GM23248 (cell line): Measurements from ENCODE around the gene SUSD6. TPM values are rescaled to one million over a fixed set of nuclear protein-coding genes. Genes with fewer than 3 reads are reported as not detected.
"Not testable (repeated sequence)": the region's sequence is repeated elsewhere in the genome, so short reads cannot be mapped to it uniquely, and the experiment has no call there.

Source experiments
- DNase-seq: peaks from one replicate; pipeline ENCODE4 v3.0.0-alpha.2; 2015
- H2AFZ ChIP-seq: fragments of 200-600 bp; sonication (generic); 2 replicates; pipeline ENCODE4 v1.6.1; 2016; ENCODE audit warnings: antibody characterized with exemption
- H3F3A ChIP-seq: fragments of 200-600 bp; sonication (generic); 2 replicates; pipeline ENCODE4 v1.6.1; 2016; ENCODE audit warnings: mild to moderate bottlenecking, antibody characterized with exemption, mixed run types; ENCODE audit not compliant: insufficient read depth
- H3K27ac ChIP-seq: fragments of 200-600 bp; sonication (generic); 2 replicates; pipeline ENCODE4 v1.5.1; 2016; ENCODE audit warnings: mild to moderate bottlenecking
- H3K27me3 ChIP-seq: fragments of 200-600 bp; sonication (generic); replicated peaks from 2 replicates; pipeline ENCODE4 v1.6.1; 2016; ENCODE audit warnings: mild to moderate bottlenecking; ENCODE audit not compliant: insufficient read depth
- H3K36me3 ChIP-seq: fragments of 200-600 bp; sonication (generic); 2 replicates; pipeline ENCODE4 v1.6.1; 2016; ENCODE audit warnings: low read depth, mild to moderate bottlenecking
- H3K4me1 ChIP-seq: fragments of 200-600 bp; sonication (generic); 2 replicates; pipeline ENCODE4 v1.6.1; 2016; ENCODE audit warnings: mild to moderate bottlenecking; ENCODE audit not compliant: insufficient read depth
- H3K4me2 ChIP-seq: fragments of 200-600 bp; sonication (generic); one replicate; pipeline ENCODE4 v1.6.1; 2016; ENCODE audit warnings: mild to moderate bottlenecking; ENCODE audit not compliant: unreplicated experiment
- H3K4me3 ChIP-seq: fragments of 200-600 bp; sonication (generic); 2 replicates; pipeline ENCODE4 v1.5.1; 2016; ENCODE audit warnings: mild to moderate bottlenecking
- H3K79me2 ChIP-seq: fragments of 200-600 bp; sonication (generic); 2 replicates; pipeline ENCODE4 v1.6.1; 2016; ENCODE audit warnings: mild to moderate bottlenecking; ENCODE audit not compliant: insufficient read depth
- H3K9ac ChIP-seq: fragments of 200-600 bp; sonication (generic); 2 replicates; pipeline ENCODE4 v1.6.1; 2016; ENCODE audit warnings: mild to moderate bottlenecking
- H3K9me2 ChIP-seq: fragments of 200-600 bp; sonication (generic); 2 replicates; pipeline ENCODE4 v1.6.1; 2016; ENCODE audit warnings: mixed run types, mild to moderate bottlenecking, moderate library complexity; ENCODE audit not compliant: insufficient read depth
- H3K9me3 ChIP-seq: fragments of 200-600 bp; sonication (generic); one replicate; pipeline ENCODE4 v1.6.1; 2017; ENCODE audit warnings: low read depth
- H4K20me1 ChIP-seq: fragments of 200-600 bp; sonication (generic); 2 replicates; pipeline ENCODE4 v1.6.0; 2016; ENCODE audit not compliant: insufficient read depth
- EZH2 ChIP-seq: fragments of 200-600 bp; sonication (generic); IDR thresholded peaks from 2 replicates; pipeline ENCODE4 v1.6.1; 2018; ENCODE audit warnings: antibody characterized with exemption, mild to moderate bottlenecking; ENCODE audit not compliant: insufficient read depth, poor library complexity, severe bottlenecking
- EZH2phosphoT487 ChIP-seq: fragments of 200-600 bp; sonication (generic); IDR thresholded peaks from 2 replicates; pipeline ENCODE4 v1.6.1; 2018; ENCODE audit warnings: antibody characterized with exemption, moderate library complexity, mild to moderate bottlenecking, low read depth; ENCODE audit not compliant: insufficient read depth
- WGBS, 2 experiments: methylation state at CpG; one replicate each; pipeline ENCODE4 v1.1.6; 2015 to 2017; ENCODE audit warnings: low lambda C conversion rate in 2 of 2, low coverage in 1 of 2; ENCODE audit errors: missing lambda C conversion rate in 2 of 2; 5-methylcytosine and 5-hydroxymethylcytosine counted together
- in situ Hi-C: fragments of 300-500 bp; cut with MboI; formaldehyde crosslinking; loops from 2 replicates; pipeline ENCODE4 v1.15.0; 2020
- polyA plus RNA-seq: library from polyadenylated mRNA; unstranded; fragments of >200 nt; fragmentation: Nextera tagmentation; extraction: Ambion mirVana; gene quantifications from 2 replicates; pipeline ENCODE4 v1.2.1, GENCODE V29; 2016
- total RNA-seq: library from RNA; depleted of rRNA; stranded (reverse); fragments of >200 nt; shearing (Covaris generic); gene quantifications from 2 replicates; pipeline ENCODE4 v1.2.3, GENCODE V29; 2014

SUSD6 gene
- total and polyA plus RNA-seq, 2 experiments from 2014 or later: 12.2 to 24.1 TPM

GRCh38 chr14:69591317-69591716 is 20.1 kb upstream of the SUSD6 start:
- Histone ChIP-seq H3F3A (peaks cover 11% of the 10 kb centered on the region; the same call in 1 of the 2 replicates), H4K20me1 (no peaks in the 10 kb centered on the region), H3K4me2 (no peak overlapping the region), H3K9me2 (no peaks in the 10 kb centered on the region), H3K79me2 (no peaks in the 10 kb centered on the region), H3K27ac (no peak overlapping the region), H3K9me3 (no peaks in the 10 kb centered on the region), H3K36me3 (no peaks in the 10 kb centered on the region), H2AFZ (no peak overlapping the region), H3K9ac (no peak overlapping the region), H3K27me3 (no peaks in the 10 kb centered on the region), H3K4me1 (peaks cover 12% of the 10 kb centered on the region), H3K4me3 (no peak overlapping the region)
- in situ Hi-C loops: loop anchor here (25.0 kb wide), 1 partner anchor 446 kb away; no protein-coding TSS in a partner anchor
- DNase-seq: no peak
- 81 to 87% methylated on average over 2 of the region's 2 CpGs for WGBS, 2 experiments
- TF ChIP-seq EZH2phosphoT487 (no peak), EZH2 (no peak)

- Histone ChIP-seq H3K27ac (0 out of 2 replicates have a peak overlapping the region, but pooled peaks have one; percentile 4), H3K36me3 (no peaks in the 10 kb centered on the region), H3K9ac (peak overlapping the region; percentile 19), H3K4me3 (peak overlapping the region; percentile 53), H3K9me2 (no peaks in the 10 kb centered on the region), H3K9me3 (no peaks in the 10 kb centered on the region), H2AFZ (peak overlapping the region; percentile 74), H3K79me2 (no peaks in the 10 kb centered on the region), H4K20me1 (no peaks in the 10 kb centered on the region), H3F3A (peaks cover 11% of the 10 kb centered on the region; the same call in 1 of the 2 replicates), H3K27me3 (no peaks in the 10 kb centered on the region), H3K4me2 (peak overlapping the region; percentile 57), H3K4me1 (peaks cover 12% of the 10 kb centered on the region)
- WGBS, 2 experiments: 13 to 18% methylated on average over 6 of the region's 6 CpGs
- TF ChIP-seq EZH2phosphoT487 (no peak), EZH2 (no peak)
- peak; percentile 76 for DNase-seq
- in situ Hi-C loops: loop anchor here (25.0 kb wide), 1 partner anchor 444 kb away; no protein-coding TSS in a partner anchor
These were observed 18.2 kb upstream of the SUSD6 start for GRCh38 chr14:69593018-69593677.

- no peaks in the 10 kb centered on the region for H3K36me3 ChIP-seq
- no peaks in the 10 kb centered on the region for H3K79me2 ChIP-seq
- TF ChIP-seq EZH2phosphoT487 (no peak), EZH2 (no peak)
- H3K9ac ChIP-seq: no peak overlapping the region
- H4K20me1 ChIP-seq: no peaks in the 10 kb centered on the region
- no peaks in the 10 kb centered on the region for H3K9me2 ChIP-seq
- peaks cover 12% of the 10 kb centered on the region for H3K4me1 ChIP-seq
- H3K9me3 ChIP-seq: no peaks in the 10 kb centered on the region
- H3K4me2 ChIP-seq: no peak overlapping the region
- H3K27me3 ChIP-seq: no peaks in the 10 kb centered on the region
- H3K4me3 ChIP-seq: no peak overlapping the region
- peak; percentile 48 for DNase-seq
- 29 to 33% methylated on average over 6 of the region's 6 CpGs for WGBS, 2 experiments
- no peak overlapping the region for H2AFZ ChIP-seq
- in situ Hi-C loops: loop anchor here (25.0 kb wide), 1 partner anchor 442 kb away; no protein-coding TSS in a partner anchor
- H3K27ac ChIP-seq: no peak overlapping the region
- H3F3A ChIP-seq: peaks cover 11% of the 10 kb centered on the region; the same call in 1 of the 2 replicates
These were observed 16.6 kb upstream of the SUSD6 start for GRCh38 chr14:69594846-69595245.

- in situ Hi-C loops: loop anchor here (25.0 kb wide), 1 partner anchor 442 kb away; no protein-coding TSS in a partner anchor
- Histone ChIP-seq H3K36me3 (no peaks in the 10 kb centered on the region), H2AFZ (no peak overlapping the region), H3K9me3 (no peaks in the 10 kb centered on the region), H3K4me2 (no peak overlapping the region), H3K79me2 (no peaks in the 10 kb centered on the region), H3K9me2 (no peaks in the 10 kb centered on the region), H3K4me1 (peaks cover 12% of the 10 kb centered on the region), H3K27ac (no peak overlapping the region), H3K4me3 (no peak overlapping the region), H3F3A (peaks cover 11% of the 10 kb centered on the region; the same call in 1 of the 2 replicates), H3K27me3 (no peaks in the 10 kb centered on the region), H3K9ac (no peak overlapping the region), H4K20me1 (no peaks in the 10 kb centered on the region)
- TF ChIP-seq EZH2phosphoT487 (no peak), EZH2 (no peak)
- 79 to 88% methylated on average over 5 of the region's 5 CpGs for WGBS, 2 experiments
- no peak for DNase-seq
These were observed 16.1 kb upstream of the SUSD6 start for GRCh38 chr14:69595336-69595735.

GRCh38 chr14:69599431-69599830 is 12.0 kb upstream of the SUSD6 start:
- not testable (repeated sequence) for H3K79me2 ChIP-seq, H2AFZ ChIP-seq, H3K9me3 ChIP-seq, H3K9ac ChIP-seq, H3F3A ChIP-seq, H4K20me1 ChIP-seq, H3K36me3 ChIP-seq, H3K4me2 ChIP-seq, H3K9me2 ChIP-seq, H3K4me3 ChIP-seq, H3K27me3 ChIP-seq, H3K4me1 ChIP-seq, DNase-seq, H3K27ac ChIP-seq
- WGBS, 2 experiments: 70 to 81% methylated on average over 4 to 5 of the region's 5 CpGs
- in situ Hi-C loops: loop anchor here (25.0 kb wide), 1 partner anchor 438 kb away; no protein-coding TSS in a partner anchor
